Astrocyte (in vitro differentiated cells and primary cell): ENCODE measurements around the gene COPS3.

Experiments
- CTCF ChIP-seq: IDR thresholded peaks from 2 replicates; pipeline ENCODE4 v1.5.1; 2011; ENCODE audit warnings: low read depth, mild to moderate bottlenecking, inconsistent platforms, low read length, moderate library complexity; ENCODE audit not compliant: insufficient read depth
- EZH2 ChIP-seq: IDR thresholded peaks from 2 replicates; pipeline ENCODE4 v1.6.1; 2012; ENCODE audit warnings: mild to moderate bottlenecking, low read length, inconsistent platforms; ENCODE audit not compliant: insufficient read depth

- TF ChIP-seq CTCF = no peak
- TF ChIP-seq EZH2 = no peak
Measured at GRCh38 chr17:17204041-17204591, 76.9 kb downstream of the COPS3 start.
